GM18909 (cell line): ENCODE data around the gene APOBEC3C.
"Not testable (repeated sequence)": the region's sequence is repeated elsewhere in the genome, so short reads cannot be mapped to it uniquely, and the experiment has no call there.

ENCODE experiments used
- ATAC-seq: cut with Tn5 transposase; IDR thresholded peaks from one replicate; pipeline ENCODE4 v1.9.1; 2021; ENCODE audit warnings: mild to moderate bottlenecking; ENCODE audit not compliant: unreplicated experiment, poor library complexity

APOBEC3C gene

DNA sequence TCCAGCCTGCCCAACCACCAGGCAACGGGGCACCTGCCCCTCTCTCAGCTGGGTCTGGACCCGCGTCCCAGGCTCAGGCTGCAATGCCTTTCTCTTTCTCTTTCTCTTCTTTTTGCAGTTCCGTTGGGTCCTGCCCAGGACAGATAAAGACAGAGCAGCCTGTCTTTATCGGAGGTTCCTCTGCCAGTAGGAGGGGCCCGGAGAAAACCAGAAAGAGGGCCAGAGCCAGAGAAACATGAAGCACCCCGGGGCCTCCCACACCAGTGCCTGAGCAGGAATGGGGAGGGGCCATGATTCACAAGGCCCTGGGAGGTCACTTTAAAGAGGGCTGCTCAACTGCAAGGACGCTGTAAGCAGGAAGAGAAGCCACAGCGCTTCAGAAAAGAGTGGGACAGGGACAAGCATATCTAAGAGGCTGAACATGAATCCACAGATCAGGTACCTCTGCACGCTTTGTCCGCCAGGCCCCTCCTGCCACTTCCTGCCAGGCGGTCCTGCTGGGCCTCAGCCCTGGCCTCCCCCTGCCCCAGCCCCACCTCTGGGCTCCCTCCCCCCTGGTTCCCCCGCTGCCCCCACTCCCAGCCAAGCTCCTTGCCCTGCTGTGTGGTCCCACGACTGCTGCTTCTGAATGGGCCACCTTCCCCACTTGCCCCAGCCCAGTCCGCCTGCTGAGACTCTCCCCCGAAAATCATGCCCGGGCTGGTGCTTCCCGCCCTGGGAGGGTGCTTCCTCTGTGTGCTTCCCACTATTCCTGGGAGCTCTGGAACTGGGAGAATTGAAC is at the start of gene APOBEC3C:
APOBEC3C (plus strand) TSS at position 316 of the 781 bp plus-strand sequence; CDS start at position 422, 106 bp downstream.
- ATAC-seq, result peak; percentile 85

DNA sequence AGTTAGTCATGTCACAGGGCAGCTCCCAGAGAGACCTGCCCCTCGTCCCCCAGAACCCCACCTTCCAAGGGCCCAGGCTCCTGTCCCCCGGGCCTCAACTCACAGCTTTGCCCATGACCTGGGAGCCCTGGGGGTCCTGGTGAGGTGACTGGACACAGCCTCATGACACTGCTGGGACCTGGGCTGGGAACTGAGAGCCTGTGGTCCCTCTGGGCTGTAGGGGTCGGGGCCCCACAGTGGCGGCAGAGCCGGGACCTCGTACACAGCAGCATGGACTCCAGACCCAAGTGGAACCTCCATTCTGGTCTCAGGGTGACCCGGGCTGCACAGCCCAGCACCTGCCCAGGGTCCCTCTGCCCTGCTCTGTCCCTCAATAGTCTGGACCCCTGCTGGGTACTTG is 49.8 kb upstream of the APOBEC3C start:
- no peak for ATAC-seq

GRCh38 chr22:38964989-38965388 is 49.1 kb upstream of the APOBEC3C start:
- no peak for ATAC-seq

DNA sequence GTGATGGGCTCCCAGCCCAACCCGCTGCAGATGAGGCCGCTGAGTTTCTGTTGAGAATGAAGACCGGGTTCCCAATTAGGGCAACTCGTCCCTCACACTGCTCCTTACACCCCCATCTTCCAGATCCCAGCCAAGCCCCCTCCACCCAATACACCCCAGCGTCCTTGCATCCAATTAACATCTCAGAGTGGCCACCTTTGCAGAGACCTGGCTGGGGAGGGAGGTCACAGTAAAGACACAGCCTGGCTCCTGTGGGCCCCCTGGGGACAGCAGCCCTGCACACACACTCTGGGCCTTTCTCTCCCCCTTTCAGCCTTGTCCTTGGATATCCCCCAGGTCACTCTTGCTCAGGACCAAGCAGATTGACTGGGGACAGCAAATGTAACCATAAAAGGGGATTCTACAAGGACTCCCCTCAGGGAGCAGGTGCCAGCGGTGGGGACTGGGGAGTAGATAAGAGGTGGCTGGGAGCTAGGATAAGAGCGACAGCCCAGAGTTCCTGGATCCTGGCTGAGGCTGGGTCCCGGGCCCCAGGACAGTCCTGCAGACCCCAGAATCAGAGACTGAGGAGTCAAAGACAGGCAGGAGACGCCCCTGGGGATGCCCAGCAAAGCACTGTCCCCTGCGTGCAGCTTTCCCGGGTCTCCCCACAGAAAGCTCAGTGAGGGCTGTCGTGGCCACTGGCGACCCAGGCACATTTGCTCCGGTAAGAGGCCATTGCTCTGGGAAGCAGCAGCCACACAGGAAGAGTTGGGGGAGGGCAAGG is 48.3 kb upstream of the APOBEC3C start:
- no peak for ATAC-seq

DNA sequence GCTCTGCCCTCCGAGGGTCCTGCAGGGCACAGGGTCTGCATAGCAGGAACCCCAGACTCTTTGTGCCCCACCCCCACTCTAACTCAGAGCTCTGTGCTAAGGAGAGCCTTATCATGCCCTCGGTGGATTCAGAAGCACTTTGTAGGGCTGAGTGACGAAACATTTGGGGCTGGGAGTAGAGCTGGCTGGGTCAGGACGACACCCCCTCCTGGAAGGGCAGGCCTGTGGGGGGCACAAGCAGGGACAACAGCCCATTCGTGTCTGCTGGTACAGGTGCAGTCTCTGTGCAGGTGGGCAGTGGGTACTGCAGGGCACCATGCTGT is 47.7 kb upstream of the APOBEC3C start:
- ATAC-seq, result no peak

DNA sequence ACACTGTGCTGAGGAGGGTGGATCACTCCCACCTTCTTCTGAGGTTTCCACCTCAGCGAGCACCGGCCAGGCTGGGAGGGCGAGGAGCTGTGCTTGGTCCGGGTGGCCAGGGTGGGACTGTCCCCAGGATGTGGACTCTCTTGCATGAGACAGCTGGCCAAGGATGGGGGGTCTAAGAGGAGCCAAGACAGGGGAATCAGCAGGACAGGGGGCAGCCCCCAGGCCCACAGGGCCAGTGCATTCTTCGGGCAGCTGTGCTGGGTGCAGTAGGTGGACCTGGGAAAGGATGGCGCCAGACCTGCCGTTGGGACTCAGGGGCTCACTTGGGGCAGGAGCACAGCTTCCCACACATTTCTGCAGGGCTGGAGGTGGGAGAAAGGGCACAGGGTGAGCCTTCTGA is 47.1 kb upstream of the APOBEC3C start:
- ATAC-seq, result no peak

GRCh38 chr22:38967451-38968450 is 46.3 kb upstream of the APOBEC3C start:
- ATAC-seq, result no peak

DNA sequence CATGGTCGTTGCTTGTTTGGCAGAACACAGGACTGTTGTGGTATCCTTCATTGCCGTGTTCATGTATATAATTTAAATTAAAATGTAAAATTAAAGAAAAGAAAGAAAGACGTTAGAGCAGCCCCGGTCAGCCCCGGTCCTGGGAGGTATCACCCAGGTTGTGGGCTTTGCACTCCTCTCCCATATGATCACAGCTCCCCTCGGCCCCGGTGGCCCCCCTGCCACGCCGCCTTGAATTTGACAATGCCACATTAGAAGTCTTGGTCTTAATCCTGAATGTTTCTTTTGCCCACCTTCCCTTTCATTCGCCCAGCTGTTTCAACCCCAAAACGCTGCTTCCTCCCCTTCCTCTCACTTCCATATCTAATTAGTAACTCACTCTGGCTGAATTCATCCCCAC is 45.3 kb upstream of the APOBEC3C start:
- ATAC-seq, result no peak

DNA sequence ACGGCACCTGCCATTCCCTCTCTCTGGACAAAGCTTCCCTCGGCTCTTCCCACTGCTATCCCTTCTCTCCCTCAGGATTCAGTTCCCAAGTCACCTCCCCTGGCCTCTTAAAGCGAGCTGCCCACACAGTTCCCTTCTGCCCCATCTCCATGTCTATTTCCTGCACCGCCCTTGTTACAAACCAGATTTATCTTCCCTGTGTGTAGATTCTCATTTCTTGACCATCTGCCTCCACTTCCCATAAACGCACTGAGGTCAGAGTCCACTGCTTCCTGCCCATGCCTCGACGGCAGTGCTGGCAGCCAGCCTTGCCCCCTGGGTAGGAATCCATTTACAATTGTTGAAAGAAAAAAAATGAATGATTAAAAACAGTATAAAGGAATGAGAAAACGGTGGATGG is 43.5 kb upstream of the APOBEC3C start:
- no peak for ATAC-seq

- ATAC-seq, result no peak
Observed at GRCh38 chr22:38971202-38971601, 42.9 kb upstream of the APOBEC3C start.

- no peak for ATAC-seq
Observed at GRCh38 chr22:38971791-38972190, 42.3 kb upstream of the APOBEC3C start.

- ATAC-seq, result no peak
Observed at GRCh38 chr22:38972558-38972957, 41.5 kb upstream of the APOBEC3C start.

- no peak for ATAC-seq
Observed at GRCh38 chr22:38973289-38974169, 40.5 kb upstream of the APOBEC3C start.

DNA sequence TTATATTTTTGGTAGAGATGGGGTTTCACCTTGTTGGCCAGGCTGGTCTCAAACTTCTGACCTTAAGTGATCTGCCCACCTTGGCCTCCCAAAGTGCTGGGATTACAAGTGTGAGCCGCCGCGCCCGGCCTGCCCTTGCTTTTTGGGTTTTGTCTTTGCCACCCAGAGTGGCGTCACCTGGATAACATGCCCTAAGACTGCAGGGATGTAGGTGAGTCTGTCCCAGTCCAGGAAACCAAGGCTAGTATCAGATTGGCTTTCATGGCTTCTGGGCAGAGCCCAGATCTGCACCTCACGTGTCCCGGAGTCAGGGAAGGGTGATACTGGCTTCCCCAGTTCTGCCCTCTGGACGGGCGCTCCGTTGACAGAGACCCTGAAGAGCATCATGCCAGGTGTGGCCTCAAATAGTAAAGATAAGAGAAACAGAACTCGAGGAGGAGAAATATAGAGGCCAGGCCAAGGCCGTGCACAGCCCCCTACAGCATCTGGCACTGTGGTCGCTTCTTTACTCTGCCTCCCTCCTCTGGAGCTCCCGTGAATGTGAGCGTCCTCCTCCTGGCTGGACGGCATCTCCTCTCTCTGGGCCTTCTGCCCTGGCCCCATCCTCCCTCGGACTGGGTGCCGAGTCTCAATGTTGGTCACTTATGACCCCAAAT is 39.8 kb upstream of the APOBEC3C start:
- ATAC-seq, result no peak

DNA sequence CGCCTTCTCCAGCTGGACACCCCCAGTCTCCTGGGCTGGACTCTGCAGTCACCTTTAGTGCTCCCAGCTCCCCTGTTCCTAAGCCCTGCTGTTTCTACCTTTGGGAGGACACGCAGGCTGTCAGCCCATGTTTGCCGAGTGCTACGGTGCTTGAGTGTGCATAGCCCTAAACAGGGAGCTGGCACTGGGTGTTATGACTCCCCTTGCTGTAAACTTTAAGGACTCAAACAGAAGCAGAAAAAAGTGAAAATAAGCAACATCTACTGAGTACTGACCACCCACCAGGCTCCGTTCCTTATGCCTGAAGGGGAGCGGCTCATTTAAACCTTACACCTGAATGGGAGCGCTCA is 39.3 kb upstream of the APOBEC3C start:
- no peak for ATAC-seq

GRCh38 chr22:38977289-38977688 is 36.8 kb upstream of the APOBEC3C start:
- ATAC-seq, result not testable (repeated sequence)

DNA sequence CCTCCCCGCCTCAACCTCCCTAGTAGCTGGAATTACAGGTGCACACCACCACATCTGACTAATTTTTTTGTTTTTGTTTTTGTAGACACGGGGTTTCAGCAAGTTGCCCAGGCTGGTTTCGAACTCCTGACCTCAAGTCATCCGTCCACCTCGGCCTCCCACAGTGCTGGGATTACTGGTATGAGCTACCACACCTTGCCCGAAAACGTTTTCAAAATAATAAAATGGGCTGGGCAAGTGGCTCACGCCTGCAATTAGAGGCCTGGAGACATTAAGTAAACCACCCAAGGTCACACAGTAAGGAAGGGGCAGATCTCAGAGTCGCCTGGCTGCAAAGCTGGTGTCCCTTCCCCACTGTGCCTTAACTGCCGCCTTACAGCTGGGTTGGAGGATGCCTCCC is 33.5 kb upstream of the APOBEC3C start:
- not testable (repeated sequence) for ATAC-seq

- peak; percentile 4 for ATAC-seq
Observed at GRCh38 chr22:38981005-38981991, 32.8 kb upstream of the APOBEC3C start.
